Muscle of arm (tissue), 12 donors: Measurements from ENCODE around the gene POU3F1. TPM values are rescaled to one million over a fixed set of nuclear protein-coding genes. Genes with fewer than 3 reads are reported as not detected.

Experiments
- DNase-seq: peaks from one replicate; pipeline ENCODE4 v3.0.0-alpha.2; 2013
- polyA plus RNA-seq, 12 donors: library from polyadenylated mRNA; unstranded; fragments of 120-200 nt; gene quantifications; one replicate each; pipeline ENCODE4 v1.2.1, GENCODE V29; 2013; ENCODE audit not compliant: insufficient read length in 12 of 12

The POU3F1 gene
- polyA plus RNA-seq, 12 donors, result 0.31 to 3.3 (median 0.72) TPM; not detected in 2

DNA sequence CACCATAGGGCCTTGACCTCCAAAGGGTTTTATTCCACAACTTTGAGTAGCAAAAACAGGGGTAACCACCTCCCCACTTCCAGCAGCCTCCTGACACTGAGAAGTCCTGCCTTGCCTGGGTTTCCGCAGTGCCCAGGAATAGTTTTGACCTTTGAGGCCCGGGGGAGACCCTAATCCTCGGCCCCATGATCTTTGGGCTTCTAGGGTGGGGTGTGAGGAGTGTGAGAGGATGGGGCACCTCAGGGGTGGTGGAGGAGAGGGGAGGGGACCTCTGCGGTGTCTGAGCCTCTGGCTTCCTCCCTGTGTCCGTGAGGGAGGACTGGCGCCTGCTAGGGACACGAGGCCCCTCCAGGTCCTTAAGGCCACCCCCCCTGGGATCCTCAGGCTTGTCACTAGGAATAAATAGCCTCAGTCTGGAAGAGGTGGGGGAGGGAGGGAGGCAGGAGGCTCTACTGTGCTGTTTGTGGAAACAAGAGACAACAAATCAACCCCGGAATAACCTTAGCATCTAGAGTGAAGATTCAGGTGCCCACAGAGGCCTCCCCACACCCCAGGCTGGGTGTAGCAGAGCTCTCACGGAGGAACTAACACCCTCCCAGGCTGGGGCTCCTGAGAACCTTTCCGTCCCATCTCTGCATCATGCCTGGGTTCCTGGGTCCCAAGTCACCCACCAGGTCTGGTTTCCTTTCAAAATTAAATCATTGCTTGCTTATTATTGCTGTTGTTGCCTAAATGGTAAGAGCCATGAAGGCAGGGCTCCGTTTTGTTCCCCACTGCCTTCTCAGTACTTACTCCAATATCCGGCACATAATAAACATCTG, 40.4 kb downstream of the POU3F1 start:
- no peak for DNase-seq

DNA sequence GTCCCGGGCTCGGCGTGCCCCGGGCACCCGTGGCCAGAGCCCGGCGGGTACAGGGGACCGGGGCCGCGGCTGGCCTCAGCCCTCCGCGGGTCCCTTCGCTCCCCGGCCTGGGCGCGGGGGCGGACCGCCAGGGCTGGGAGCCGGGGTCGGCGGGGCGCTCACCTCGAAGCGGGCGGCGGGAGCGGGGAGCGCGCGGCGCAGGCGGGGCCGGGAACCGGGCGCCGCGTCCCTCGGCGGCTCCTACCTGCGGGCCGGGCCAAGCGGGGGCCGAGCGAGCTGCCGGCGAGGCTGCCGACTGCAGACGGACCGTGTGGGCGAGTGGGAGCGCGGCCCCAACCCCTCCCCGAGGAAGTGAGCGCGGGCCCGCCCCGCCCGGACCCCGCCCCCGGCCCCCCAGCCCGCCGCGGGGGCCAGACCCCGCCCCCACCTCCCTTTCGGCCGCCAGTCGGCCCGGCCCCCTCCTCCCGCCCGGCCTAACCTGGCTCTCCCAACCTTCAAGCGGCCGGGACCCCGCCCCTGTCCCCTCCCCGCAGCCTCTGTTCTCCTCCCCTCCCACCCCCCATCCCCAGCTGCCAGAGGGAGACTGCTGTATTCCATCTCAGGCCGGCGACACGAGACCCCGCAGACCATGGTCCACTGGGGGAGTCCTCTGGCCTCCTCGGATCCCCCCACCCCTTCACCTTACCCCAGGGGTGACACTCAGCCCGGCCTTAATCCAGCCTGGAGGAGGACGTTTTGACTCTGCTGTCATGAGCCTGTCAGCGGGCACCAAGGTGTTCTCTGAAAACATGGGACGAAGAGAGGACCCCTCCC, 41.2 kb downstream of the POU3F1 start, which contains the start of gene FHL3:
Gene FHL3 (minus strand): TSS at position 320 of the 813 bp plus-strand sequence. CDS start 6,102 bp downstream, outside the sequence.
- no peak for DNase-seq

DNA sequence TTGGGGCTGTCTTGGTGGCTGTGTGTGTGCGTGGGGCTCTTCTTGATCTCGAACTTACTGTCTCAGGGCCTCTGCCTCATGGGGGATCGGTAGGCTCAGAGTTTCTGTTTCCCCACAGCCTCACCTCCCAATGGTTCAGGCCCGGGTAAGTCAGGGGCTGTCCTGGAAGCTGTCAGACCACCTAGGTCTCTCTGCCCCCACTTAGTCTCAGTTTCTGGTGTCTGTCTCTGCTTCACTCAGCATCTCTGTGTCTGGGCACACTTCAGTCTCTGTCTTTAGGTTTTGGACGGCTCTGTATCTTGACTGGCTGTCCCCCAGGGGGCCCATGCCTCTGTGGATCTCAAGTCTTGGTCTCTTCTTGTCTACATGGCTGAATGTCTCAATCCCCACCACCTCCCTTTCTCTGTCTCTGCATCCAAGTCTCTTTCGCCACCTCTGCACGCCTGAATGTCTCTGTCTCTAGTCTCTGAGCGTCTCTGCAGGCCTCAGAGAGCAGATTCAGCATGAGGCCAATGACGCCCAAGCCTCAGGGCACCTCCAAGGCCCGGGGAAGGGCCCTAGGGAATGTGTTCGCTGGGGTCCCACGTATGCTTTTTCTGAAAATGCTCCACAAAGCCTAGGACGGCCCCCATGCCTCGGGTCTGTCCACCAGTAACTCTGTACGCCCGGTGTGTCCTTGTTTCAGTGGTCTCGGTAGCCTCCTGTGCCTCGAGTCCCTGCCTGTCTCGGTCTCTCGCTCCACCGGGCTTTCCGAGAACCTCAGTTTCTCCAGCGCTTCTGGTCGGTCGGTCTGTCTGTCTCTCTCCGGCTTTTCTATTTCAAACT, 42.1 kb downstream of the POU3F1 start:
- DNase-seq, result no peak

DNA sequence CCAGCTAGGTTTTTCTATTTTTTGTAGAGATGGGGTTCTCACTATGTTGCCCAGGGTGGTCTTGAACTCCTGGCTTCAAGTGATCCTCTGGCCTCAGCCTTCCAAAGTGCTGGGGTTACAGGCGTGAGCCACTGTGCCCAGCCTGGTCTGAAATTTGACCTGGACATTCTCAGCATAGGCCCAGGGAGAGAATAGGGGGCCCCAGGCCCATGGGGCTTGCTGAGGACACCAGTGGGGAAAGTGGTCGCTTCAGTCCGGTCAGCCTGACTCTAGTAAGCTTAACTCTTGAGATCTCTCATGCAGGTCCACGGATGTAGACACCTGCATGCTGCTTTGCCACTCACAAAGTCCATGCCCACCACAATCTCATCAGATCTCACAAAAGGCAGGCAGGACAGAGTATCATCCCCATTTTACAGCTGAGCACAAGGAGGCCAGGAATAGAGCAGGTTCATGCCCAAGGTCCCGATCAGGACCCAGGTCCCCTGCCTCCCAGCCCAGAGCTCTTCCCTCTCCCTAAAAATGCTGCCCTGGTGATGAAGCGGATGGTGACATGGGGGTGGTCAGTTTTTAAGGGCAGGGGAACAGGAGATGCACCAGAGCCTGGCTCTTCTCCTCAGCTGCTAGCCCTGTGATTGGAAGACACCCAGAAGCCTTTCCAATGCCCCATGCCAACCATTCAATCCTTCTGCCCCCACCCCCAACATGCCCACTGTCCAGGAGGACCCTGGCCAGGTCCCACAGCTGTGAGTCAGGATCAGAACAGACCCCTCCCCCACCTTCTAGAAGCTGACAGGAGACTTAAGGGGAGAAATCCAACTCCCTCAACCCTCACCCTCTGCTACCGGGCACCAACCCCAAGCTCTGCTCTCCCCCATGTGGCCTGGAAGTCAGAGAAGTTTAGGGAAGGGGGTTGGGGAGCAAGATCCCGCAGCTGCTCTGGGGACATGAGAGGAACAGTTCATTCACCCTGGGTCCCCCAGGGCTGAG, 43.0 kb downstream of the POU3F1 start:
- no peak for DNase-seq

DNA sequence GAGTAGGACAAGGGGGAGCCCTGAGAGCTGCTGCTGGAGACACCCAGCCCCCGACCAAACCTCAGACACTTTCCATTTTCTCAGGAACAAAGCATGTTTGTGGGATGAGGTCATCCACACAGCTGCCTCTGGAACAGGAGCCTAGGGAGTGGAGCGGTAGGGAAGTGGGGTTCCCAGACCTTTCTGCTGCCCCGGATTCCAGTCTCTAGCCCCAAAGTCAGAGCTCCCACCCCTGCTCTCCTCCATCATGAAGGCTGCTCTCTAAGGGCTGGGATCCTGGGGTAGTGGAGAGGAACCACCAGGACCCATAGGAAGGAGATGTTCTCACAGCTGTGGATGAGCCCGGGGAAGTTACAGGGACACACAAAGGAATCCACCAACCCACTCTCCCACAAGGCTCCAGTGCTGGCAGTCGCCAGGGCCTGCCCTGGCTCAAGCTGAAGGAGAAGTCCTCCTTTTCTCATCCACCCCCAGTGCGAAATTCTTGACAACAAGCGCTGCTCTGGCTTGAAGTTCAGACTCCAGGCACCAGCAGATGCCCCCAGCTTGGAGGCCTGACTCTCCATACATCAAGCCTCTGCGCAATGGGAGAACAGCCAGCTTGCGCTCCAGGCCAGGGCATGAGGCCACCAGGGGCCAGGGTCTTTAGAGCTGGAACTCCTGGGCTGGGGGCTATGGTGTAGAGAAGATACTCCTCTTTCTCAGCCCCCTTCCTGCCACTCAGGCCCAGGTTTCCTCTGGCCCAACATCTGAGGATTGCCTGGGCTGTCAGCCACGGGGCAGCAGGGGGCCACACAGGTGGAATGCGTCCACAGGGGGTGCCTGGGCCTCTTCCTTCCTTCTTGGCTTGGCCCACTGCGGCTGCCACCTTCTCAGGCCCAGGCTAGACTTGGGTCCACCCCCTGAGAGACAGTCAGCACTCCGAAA, 45.8 kb downstream of the POU3F1 start:
- DNase-seq, result peak; percentile 84

DNA sequence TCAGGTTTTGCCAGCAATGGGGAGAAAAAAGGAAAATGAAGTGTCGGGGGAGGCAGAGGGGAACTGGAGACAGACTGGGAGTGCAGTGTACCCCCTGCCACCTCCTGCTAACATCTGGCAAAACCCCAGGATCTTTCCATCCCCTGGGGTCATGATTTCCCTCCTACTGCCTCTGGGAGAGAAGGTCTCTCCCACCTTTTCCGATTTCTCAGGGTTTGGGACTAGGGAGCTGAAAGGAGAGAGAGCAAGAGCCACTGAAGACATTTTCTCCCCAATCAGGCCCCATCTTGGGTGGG, 46.4 kb downstream of the POU3F1 start:
- DNase-seq, result no peak

DNA sequence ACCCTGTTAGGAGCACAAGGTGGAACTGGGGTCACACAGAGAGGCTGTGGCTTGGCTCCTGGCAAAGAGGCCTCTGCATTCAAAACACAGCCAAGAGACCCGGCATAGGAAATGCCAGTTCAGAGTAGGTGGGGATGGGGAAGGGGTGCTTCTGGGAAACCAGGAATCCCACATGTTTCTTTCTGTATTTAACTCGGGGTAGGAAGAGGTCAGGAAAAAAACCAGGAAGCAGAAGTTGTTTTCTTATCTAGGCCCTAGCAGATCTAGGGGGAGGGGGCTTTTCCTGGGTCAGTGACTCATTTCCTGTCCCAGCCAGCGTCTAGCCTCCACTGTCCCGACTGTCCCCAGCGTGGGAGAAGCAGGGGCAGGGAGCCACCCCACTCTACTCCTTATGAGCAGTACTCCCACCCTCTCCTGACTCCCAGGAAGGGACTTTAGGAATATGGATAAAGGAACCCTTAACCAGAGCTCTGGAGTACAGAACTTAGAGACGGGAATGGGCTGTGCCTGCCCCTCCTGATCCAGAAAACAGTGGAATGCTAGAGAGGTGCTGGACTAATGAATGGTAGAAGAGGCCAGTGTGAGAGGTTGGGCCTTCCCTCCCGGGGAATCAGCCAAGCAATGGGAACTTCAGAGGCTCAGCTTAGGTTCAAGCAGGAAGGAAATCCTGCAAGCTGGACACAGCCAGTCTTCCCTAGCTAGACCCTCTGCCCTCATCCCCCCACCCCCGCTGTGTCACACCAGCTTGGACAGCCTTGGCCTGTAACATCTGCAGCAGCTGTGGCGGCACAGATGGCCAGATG, 47.0 kb downstream of the POU3F1 start:
- DNase-seq, result peak; percentile 79

DNA sequence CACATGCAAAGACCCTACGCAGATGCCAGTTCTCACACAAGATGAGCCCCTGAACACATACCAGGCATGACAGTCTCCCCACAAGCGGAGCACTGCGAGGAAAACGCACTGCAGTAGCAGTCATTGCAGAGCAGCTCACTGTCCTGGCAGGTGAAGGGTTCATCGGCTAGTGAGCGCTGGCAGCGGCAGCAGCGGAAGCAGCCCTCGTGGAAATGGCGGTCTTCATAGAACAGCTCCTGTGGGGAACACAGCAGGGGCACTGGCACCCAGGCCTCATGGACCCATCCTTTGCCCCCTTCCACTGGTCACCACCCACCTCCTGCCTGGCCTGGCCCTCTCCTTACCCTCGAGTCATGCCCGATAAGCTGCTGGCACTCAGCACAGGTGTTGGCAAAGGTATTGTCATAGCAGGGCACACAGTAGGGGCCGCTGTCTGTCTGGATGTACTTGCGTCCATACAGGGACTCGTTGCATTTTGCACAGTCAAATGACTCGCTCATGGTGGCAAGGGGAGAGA, 47.6 kb downstream of the POU3F1 start:
- no peak for DNase-seq

DNA sequence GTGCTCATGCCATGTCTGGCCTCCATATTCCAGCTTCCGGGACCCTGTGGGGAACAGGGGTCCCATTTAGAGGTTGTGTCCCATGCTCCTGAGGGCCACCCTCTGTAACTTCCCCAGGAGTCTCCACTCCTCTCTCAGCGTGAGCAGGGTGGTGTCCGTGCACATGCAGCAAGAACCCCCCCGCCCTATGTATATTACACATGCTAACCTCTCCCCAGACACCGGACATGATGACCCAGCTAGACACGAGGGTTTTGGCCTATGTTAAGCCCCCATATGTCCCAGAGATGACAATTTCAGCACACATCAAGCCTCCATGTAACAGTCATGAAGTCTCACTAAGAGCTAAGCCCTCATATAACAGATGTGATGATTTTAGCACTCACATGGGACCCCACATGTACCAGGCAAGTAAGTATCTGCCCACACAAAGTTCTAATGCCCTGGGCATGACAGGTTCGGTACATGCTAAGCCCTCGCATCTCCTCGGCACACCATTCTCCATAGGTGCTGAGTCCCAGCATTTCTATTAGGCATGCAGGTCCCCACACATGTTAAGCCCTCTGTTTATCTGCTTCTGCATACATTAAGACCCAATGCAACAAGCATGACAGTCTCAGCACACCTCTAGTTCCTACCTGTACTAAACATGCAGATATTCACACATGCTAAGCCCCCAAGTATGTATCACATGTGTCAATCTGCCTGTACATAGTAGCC, 48.3 kb downstream of the POU3F1 start:
- no peak for DNase-seq

DNA sequence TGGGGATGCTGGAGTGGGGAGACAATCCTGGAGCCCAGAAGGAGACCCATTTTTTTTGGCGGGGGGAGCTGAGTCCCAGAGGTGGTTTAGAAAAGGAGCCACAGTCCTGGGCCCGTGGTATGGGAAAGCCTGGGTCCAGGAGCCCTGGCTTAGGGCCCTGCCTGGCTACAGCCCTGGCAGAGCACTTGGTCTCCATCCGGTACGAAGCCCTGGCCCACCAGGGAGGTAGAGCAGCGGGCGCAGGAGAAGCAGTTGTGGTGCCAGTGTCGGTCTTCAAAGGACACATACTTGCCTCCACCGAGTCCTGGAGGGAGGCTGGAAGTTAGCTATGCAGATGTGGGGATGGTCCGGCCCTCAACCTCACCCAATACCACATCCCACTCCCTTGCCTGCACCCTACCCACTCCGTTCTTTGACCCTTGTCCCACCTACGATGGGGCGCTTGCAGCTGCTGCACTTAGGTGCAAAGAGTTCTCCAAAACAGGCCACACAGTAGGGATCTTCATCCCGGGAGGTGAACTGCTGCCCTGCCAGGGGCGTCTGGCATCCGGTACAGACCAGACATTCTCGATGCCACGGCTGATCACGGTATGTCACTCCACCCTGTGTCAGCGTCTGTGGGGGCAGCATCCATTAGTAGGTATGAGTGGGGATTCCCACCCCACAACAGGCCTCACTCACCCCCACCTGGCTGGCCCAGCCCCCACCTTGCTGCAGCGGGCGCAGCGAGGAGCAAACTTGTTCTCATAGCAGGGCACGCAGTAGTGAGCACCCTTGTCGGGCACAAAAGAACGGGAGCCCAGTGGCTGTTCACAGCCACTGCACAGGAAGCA, 49.1 kb downstream of the POU3F1 start:
- no peak for DNase-seq

DNA sequence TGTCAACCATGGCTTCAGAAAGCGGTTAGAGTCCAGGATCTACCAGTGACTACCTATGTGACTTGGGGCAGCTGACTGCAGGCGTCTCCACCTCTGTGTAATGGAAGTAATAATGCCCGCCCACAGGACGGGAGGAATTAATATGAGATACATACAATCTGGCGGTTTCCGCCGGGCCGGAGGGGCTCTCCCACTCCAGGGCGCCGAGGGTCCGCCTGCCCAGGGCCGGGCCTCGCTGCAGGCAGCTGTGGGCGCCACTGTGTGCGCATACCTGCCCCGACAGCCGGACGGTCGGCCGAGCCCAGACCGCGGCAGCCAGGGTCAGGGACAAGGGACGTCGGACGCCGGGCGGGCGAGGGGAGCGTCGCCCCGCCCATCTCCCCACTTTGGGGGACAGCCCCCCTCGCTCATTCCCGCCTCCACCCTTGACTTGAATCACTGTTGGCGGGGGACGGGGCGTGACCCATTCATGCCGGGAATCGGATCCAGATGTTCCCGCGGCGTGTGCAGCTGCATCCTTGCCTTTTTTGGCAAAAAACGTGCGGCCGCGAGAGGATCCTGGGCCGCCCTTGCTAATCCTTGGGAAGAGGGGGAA, 50.7 kb downstream of the POU3F1 start:
- peak; percentile 95 for DNase-seq

DNA sequence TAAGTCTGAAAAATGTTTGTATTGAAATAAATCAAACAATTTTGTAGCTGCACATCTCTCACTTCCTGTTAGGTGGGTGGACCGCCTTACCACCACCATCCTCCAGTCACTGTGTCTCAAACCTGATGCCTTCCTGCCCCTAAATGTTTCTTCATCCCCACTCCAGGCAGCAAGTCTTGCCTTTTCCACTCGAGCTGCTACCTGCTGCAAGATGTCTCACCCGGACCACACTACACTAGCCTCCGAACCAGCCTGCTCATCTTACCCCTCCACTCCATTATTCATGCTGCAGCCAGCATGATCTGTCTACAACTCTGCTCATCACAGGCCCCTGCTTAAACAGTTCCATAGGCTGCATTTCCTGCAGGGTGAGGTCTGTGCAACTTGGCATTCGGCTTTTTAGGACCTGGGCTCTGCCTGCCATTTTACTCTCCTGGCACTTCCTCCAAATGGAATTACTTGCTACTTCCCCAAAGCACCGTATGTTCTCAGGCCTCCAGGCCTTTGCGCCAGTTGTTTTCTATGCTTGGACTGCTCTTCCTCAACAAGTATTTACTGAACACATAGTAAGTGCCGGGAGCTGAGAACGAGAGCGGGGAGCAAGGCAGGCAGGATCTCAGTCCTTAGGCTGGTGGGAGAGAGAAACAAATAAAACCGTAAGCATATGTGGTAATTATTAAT, 51.6 kb downstream of the POU3F1 start:
- DNase-seq, result no peak
